Loucy (cell line): ENCODE measurements around the gene ESRRA.

Source experiments
- EZH2phosphoT487 ChIP-seq: fragments of 200-600 bp; IDR thresholded peaks from 2 replicates; pipeline ENCODE4 v1.6.1; 2018; ENCODE audit warnings: antibody characterized with exemption, mild to moderate bottlenecking, moderate library complexity, borderline replicate concordance
- TF ChIP-seq, protein P1 (sequence below): fragments of 200-600 bp; sonication (generic); conservative IDR thresholded peaks from 2 replicates; pipeline ENCODE4 v1.5.1; 2014; ENCODE audit warnings: mild to moderate bottlenecking, antibody characterized with exemption, low read length

DNA sequence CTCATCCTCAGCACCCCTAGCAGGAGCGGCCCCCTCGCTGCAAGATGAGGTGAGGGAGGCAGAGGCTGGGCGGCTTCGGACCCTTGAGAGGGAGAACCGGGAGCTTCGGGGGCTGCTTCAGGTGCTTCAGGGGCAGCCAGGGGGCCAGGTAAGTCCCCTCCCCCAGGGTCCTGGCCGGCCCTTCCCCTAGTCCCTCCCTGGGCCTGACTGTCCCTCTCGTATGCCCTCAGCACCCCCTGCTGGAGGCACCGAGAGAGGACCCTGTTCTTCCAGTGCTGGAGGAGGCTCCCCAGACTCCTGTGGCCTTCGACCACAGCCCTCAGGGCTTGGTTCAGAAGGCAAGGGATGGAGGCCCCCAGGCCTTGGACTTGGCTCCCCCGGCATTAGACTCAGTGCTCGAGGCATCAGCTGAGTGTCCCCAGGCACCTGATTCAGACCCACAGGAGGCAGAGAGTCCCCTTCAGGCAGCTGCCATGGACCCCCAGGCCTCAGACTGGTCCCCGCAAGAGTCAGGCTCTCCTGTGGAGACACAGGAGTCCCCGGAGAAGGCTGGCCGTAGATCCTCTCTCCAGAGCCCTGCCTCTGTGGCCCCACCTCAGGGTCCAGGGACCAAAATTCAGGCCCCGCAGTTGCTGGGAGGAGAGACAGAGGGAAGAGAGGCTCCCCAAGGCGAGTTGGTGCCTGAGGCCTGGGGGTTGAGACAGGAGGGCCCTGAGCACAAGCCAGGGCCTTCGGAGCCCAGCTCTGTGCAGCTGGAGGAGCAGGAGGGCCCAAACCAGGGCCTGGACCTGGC is 38.6 kb downstream of the ESRRA start:
- TF ChIP-seq, protein P1, sequence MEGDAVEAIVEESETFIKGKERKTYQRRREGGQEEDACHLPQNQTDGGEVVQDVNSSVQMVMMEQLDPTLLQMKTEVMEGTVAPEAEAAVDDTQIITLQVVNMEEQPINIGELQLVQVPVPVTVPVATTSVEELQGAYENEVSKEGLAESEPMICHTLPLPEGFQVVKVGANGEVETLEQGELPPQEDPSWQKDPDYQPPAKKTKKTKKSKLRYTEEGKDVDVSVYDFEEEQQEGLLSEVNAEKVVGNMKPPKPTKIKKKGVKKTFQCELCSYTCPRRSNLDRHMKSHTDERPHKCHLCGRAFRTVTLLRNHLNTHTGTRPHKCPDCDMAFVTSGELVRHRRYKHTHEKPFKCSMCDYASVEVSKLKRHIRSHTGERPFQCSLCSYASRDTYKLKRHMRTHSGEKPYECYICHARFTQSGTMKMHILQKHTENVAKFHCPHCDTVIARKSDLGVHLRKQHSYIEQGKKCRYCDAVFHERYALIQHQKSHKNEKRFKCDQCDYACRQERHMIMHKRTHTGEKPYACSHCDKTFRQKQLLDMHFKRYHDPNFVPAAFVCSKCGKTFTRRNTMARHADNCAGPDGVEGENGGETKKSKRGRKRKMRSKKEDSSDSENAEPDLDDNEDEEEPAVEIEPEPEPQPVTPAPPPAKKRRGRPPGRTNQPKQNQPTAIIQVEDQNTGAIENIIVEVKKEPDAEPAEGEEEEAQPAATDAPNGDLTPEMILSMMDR = peak; percentile 51
- TF ChIP-seq EZH2phosphoT487 = no peak
